DOHH2 (cell line): ENCODE measurements around the gene STAT5A.
"Not testable (repeated sequence)": the region's sequence is repeated elsewhere in the genome, so short reads cannot be mapped to it uniquely, and the experiment has no call there.

Experiments used
- H3F3A ChIP-seq: fragments of 200-600 bp; sonication (generic), shearing (Covaris generic); 2 replicates; pipeline ENCODE4 v1.6.0; 2016; ENCODE audit warnings: antibody characterized with exemption, mild to moderate bottlenecking; ENCODE audit not compliant: control insufficient read depth, insufficient read depth
- H3K27ac ChIP-seq: fragments of 200-600 bp; sonication (generic); 2 replicates; pipeline ENCODE4 v1.5.1; 2014; ENCODE audit warnings: low read depth, mild to moderate bottlenecking, low read length, moderate library complexity
- H3K27me3 ChIP-seq: fragments of 200-600 bp; sonication (generic); 2 replicates; pipeline ENCODE4 v1.6.1; 2014; ENCODE audit warnings: mild to moderate bottlenecking, low read length, mixed read lengths; ENCODE audit not compliant: control insufficient read depth
- H3K36me3 ChIP-seq: fragments of 200-600 bp; sonication (generic); 2 replicates; pipeline ENCODE4 v1.6.1; 2014; ENCODE audit warnings: mild to moderate bottlenecking, low read length, moderate library complexity, mixed read lengths; ENCODE audit not compliant: control insufficient read depth
- H3K4me1 ChIP-seq: fragments of 200-600 bp; sonication (generic); 2 replicates; pipeline ENCODE4 v1.6.1; 2014; ENCODE audit warnings: mild to moderate bottlenecking, low read length, mixed read lengths; ENCODE audit not compliant: control insufficient read depth
- H3K4me2 ChIP-seq: fragments of 200-600 bp; sonication (generic); 2 replicates; pipeline ENCODE4 v1.6.0; 2014; ENCODE audit warnings: mild to moderate bottlenecking, low read length, moderate library complexity
- H3K4me3 ChIP-seq: fragments of 200-600 bp; sonication (generic); 2 replicates; pipeline ENCODE4 v1.5.1; 2014; ENCODE audit warnings: mild to moderate bottlenecking, low read length, mixed read lengths
- H3K79me2 ChIP-seq: fragments of 200-600 bp; sonication (generic); 2 replicates; pipeline ENCODE4 v1.6.1; 2014; ENCODE audit warnings: mild to moderate bottlenecking, low read length, mixed read lengths; ENCODE audit not compliant: control insufficient read depth
- H3K9me2 ChIP-seq: fragments of 200-600 bp; sonication (generic); replicated peaks from 2 replicates; pipeline ENCODE4 v1.6.1; 2014; ENCODE audit warnings: mild to moderate bottlenecking, low read length, mixed read lengths; ENCODE audit not compliant: control insufficient read depth
- H3K9me3 ChIP-seq: fragments of 200-600 bp; sonication (generic); 2 replicates; pipeline ENCODE4 v1.6.1; 2014; ENCODE audit warnings: antibody characterized with exemption, low read length, mixed read lengths; ENCODE audit not compliant: control insufficient read depth, insufficient read depth
- H4K20me1 ChIP-seq: fragments of 200-600 bp; sonication (generic); 2 replicates; pipeline ENCODE4 v1.6.0; 2014; ENCODE audit warnings: low read depth, mild to moderate bottlenecking, antibody characterized with exemption, low read length, moderate library complexity; ENCODE audit not compliant: control insufficient read depth, insufficient read depth
- CTCF ChIP-seq: fragments of 200-600 bp; sonication (generic); IDR thresholded peaks from one replicate; pipeline ENCODE4 v1.5.1; 2014; ENCODE audit warnings: antibody characterized with exemption, mild to moderate bottlenecking, low read depth, low read length; ENCODE audit not compliant: poor library complexity, severe bottlenecking
- EZH2phosphoT487 ChIP-seq: fragments of 200-600 bp; sonication (generic); IDR thresholded peaks from 2 replicates; pipeline ENCODE4 v1.6.1; 2017; ENCODE audit warnings: borderline replicate concordance, mild to moderate bottlenecking, antibody characterized with exemption, low read length, moderate library complexity, mixed read lengths

The STAT5A gene

GRCh38 chr17:42241871-42242270 lies 46.4 kb upstream of the STAT5A start:
- no peaks in the 10 kb centered on the region for H3K27me3 ChIP-seq
- peaks cover 9% of the 10 kb centered on the region; the same call in 1 of the 2 replicates for H4K20me1 ChIP-seq
- no peak overlapping the region for H3K4me3 ChIP-seq
- H3K27ac ChIP-seq = no peak overlapping the region
- no peaks in the 10 kb centered on the region for H3K9me3 ChIP-seq
- peaks cover 3% of the 10 kb centered on the region for H3K4me1 ChIP-seq
- TF ChIP-seq EZH2phosphoT487 = no peak
- TF ChIP-seq CTCF = no peak
- H3F3A ChIP-seq = peaks cover 2% of the 10 kb centered on the region; the same call in 1 of the 2 replicates
- no peaks in the 10 kb centered on the region for H3K36me3 ChIP-seq
- H3K79me2 ChIP-seq = peaks cover 75% of the 10 kb centered on the region
- no peaks in the 10 kb centered on the region for H3K9me2 ChIP-seq
- no peak overlapping the region for H3K4me2 ChIP-seq

- H4K20me1 ChIP-seq = peaks cover 4% of the 10 kb centered on the region; the same call in 1 of the 2 replicates
- peaks cover 19% of the 10 kb centered on the region for H3K4me1 ChIP-seq
- H3K9me3 ChIP-seq = no peaks in the 10 kb centered on the region
- no peaks in the 10 kb centered on the region for H3K9me2 ChIP-seq
- peaks cover 77% of the 10 kb centered on the region for H3K79me2 ChIP-seq
- H3K4me3 ChIP-seq = no peak overlapping the region
- H3K36me3 ChIP-seq = no peaks in the 10 kb centered on the region
- H3K4me2 ChIP-seq = no peak overlapping the region
- no peaks in the 10 kb centered on the region for H3K27me3 ChIP-seq
- H3K27ac ChIP-seq = no peak overlapping the region
- no peaks in the 10 kb centered on the region; the same call in 1 of the 2 replicates for H3F3A ChIP-seq
- no peak for TF ChIP-seq EZH2phosphoT487
- no peak for TF ChIP-seq CTCF
Observed at GRCh38 chr17:42243493-42243982, 44.8 kb upstream of the STAT5A start.

- H3K4me3 ChIP-seq, H3K27me3 ChIP-seq, H3F3A ChIP-seq, H3K9me3 ChIP-seq, H3K9me2 ChIP-seq, H3K27ac ChIP-seq, H3K36me3 ChIP-seq, H4K20me1 ChIP-seq, H3K4me2 ChIP-seq: not testable (repeated sequence)
- Histone ChIP-seq H3K4me1 (peaks cover 25% of the 10 kb centered on the region), H3K79me2 (peaks cover 78% of the 10 kb centered on the region)
Observed at GRCh38 chr17:42244116-42244515, 44.2 kb upstream of the STAT5A start.

GRCh38 chr17:42245183-42245582 lies 43.1 kb upstream of the STAT5A start:
- not testable (repeated sequence) for H3F3A ChIP-seq, H3K27me3 ChIP-seq, H4K20me1 ChIP-seq, H3K9me3 ChIP-seq, H3K4me3 ChIP-seq, H3K27ac ChIP-seq, H3K4me2 ChIP-seq, H3K9me2 ChIP-seq, H3K36me3 ChIP-seq
- Histone ChIP-seq H3K79me2 (peaks cover 79% of the 10 kb centered on the region), H3K4me1 (peaks cover 36% of the 10 kb centered on the region)
